Neural progenitor cell (in vitro differentiated cells): ENCODE results near the gene CBR1. TPM values are rescaled to one million over a fixed set of nuclear protein-coding genes. Genes with fewer than 3 reads are reported as not detected.

ENCODE experiments used
- DNase-seq: peaks from one replicate; pipeline ENCODE4 v3.0.0-alpha.2; 2016; ENCODE audit warnings: low spot score
- H2AFZ ChIP-seq: fragments of 200-600 bp; sonication (generic); replicated peaks from 2 replicates; pipeline ENCODE4 v1.6.1; 2016; ENCODE audit warnings: antibody characterized with exemption
- H3F3A ChIP-seq: fragments of 200-600 bp; sonication (generic); 2 replicates; pipeline ENCODE4 v1.6.1; 2016; ENCODE audit warnings: antibody characterized with exemption, low read depth
- H3K27ac ChIP-seq: fragments of 200-600 bp; sonication (generic); 2 replicates; pipeline ENCODE4 v1.5.1; 2016; ENCODE audit warnings: mild to moderate bottlenecking
- H3K27me3 ChIP-seq: fragments of 200-600 bp; sonication (generic); 2 replicates; pipeline ENCODE4 v1.6.1; 2016; ENCODE audit warnings: mild to moderate bottlenecking, moderate library complexity
- H3K36me3 ChIP-seq: fragments of 200-600 bp; sonication (generic); 2 replicates; pipeline ENCODE4 v1.5.1; 2016
- H3K4me1 ChIP-seq: fragments of 200-600 bp; sonication (generic); 2 replicates; pipeline ENCODE4 v1.6.1; 2016; ENCODE audit warnings: mixed run types
- H3K4me2 ChIP-seq: fragments of 200-600 bp; sonication (generic); 2 replicates; pipeline ENCODE4 v1.6.1; 2016
- H3K4me3 ChIP-seq: fragments of 200-600 bp; sonication (generic); 2 replicates; pipeline ENCODE4 v1.5.1; 2016
- H3K79me2 ChIP-seq: fragments of 200-600 bp; sonication (generic); 2 replicates; pipeline ENCODE4 v1.6.1; 2016; ENCODE audit warnings: low read depth
- H3K9ac ChIP-seq: fragments of 200-600 bp; sonication (generic); 2 replicates; pipeline ENCODE4 v1.6.1; 2016
- H3K9me3 ChIP-seq: fragments of 200-600 bp; sonication (generic); 2 replicates; pipeline ENCODE4 v1.5.1; 2016; ENCODE audit warnings: low read depth
- H4K20me1 ChIP-seq: fragments of 200-600 bp; sonication (generic); 2 replicates; pipeline ENCODE4 v1.6.1; 2016; ENCODE audit warnings: low read depth
- H3K27ac Mint-ChIP-seq: 3 replicates; pipeline ENCODE4 v1.8.0; 2021; ENCODE audit warnings: mixed read lengths
- H3K27me3 Mint-ChIP-seq: 2 replicates; pipeline ENCODE4 v1.8.0; 2022; ENCODE audit warnings: low read depth, mild to moderate bottlenecking, inconsistent platforms, moderate library complexity, mixed read lengths; ENCODE audit not compliant: insufficient read depth
- H3K36me3 Mint-ChIP-seq: 3 replicates; pipeline ENCODE4 v1.8.0; 2021; ENCODE audit warnings: mixed read lengths
- H3K4me1 Mint-ChIP-seq: 3 replicates; pipeline ENCODE4 v1.8.0; 2021; ENCODE audit warnings: mixed read lengths
- H3K4me3 Mint-ChIP-seq: 3 replicates; pipeline ENCODE4 v1.8.0; 2021; ENCODE audit warnings: mild to moderate bottlenecking, moderate library complexity, mixed read lengths
- H3K9me3 Mint-ChIP-seq: 3 replicates; pipeline ENCODE4 v1.8.0; 2020; ENCODE audit warnings: mixed read lengths
- EZH2 ChIP-seq: fragments of 200-600 bp; sonication (generic); IDR thresholded peaks from 2 replicates; pipeline ENCODE4 v1.6.1; 2017; ENCODE audit warnings: antibody characterized with exemption, mild to moderate bottlenecking, moderate library complexity
- EZH2phosphoT487 ChIP-seq: fragments of 200-600 bp; sonication (generic); IDR thresholded peaks from 2 replicates; pipeline ENCODE4 v1.6.1; 2017; ENCODE audit warnings: antibody characterized with exemption
- total RNA-seq: library from RNA; depleted of rRNA; stranded (reverse); fragments of >200 nt; gene quantifications from 2 replicates; pipeline ENCODE4 v1.2.3, GENCODE V29; 2015; ENCODE audit warnings: low replicate concordance
- TF ChIP-seq, protein P1 (sequence below): fragments of 200-600 bp; sonication (generic); IDR thresholded peaks from 2 replicates; pipeline ENCODE4 v1.5.1; 2017; ENCODE audit warnings: antibody characterized with exemption, mild to moderate bottlenecking

CBR1 gene
- total RNA-seq, 1 donor from 2014 or later, result 24.9 TPM

DNA sequence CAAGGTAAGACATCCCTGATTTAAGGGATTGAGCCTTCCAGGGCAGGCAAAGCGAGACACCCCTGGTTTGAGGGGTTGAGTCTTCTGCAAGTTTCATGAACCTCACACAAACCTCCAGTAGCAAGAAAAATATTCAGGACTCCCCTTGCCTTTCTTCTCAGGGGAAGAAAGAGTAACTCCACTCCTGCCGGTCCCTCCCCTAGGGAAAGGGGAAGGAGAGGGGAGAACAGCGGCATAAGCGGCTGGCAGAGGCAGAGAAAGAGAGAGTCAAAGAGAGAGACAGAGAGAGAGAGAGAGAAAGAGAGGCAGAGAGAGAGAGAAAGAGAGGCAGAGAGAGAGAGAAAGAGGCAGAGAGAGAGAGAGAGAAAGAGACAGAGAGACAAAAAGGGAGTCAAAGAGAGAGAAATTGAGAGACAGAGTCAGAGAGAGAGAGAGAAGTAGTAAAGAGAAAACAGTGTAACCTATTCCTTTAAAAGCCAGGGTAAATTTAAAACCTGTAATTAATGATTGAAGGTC is 35.6 kb downstream of the CBR1 start:
- H3K36me3 Mint-ChIP-seq, result no peaks in the 10 kb centered on the region
- peaks cover 9% of the 10 kb centered on the region for H3K27me3 Mint-ChIP-seq
- H3K4me3 Mint-ChIP-seq, result no peak overlapping the region
- Histone ChIP-seq H3K4me1 (peaks cover 5% of the 10 kb centered on the region), H3K27ac (no peak overlapping the region), H3K4me2 (peak overlapping the region; percentile 52), H3K27me3 (no peaks in the 10 kb centered on the region), H2AFZ (peak overlapping the region; percentile 66), H3K9me3 (no peaks in the 10 kb centered on the region), H3K79me2 (no peaks in the 10 kb centered on the region), H3K36me3 (no peaks in the 10 kb centered on the region), H4K20me1 (no peaks in the 10 kb centered on the region), H3K4me3 (no peak overlapping the region), H3K9ac (no peak overlapping the region), H3F3A (peaks cover 10% of the 10 kb centered on the region)
- H3K27ac Mint-ChIP-seq, result no peak overlapping the region
- H3K9me3 Mint-ChIP-seq, result peaks cover 4% of the 10 kb centered on the region
- DNase-seq, result no peak
- H3K4me1 Mint-ChIP-seq, result peaks cover 6% of the 10 kb centered on the region
- TF ChIP-seq EZH2phosphoT487, result no peak
- no peak for TF ChIP-seq EZH2

DNA sequence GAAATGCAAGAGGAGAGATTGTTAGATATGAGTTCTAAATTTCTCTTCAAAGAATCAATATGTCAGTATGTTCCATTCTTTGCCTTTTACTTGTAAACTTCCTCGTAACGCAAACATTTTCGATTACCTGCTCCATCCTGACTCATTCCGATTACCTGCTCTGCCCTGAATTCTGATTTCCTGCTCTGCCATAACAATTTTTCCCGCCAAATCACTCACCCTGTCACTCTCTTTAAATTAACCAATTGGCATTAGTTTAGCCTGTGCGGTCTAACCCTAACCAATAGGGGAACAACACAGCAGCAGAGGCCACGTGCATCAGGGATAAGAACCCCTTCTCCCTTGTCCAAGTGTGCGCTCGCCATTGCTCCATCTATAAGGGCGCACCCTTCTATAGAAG is 40.0 kb downstream of the CBR1 start:
- H3F3A ChIP-seq, result peaks cover 5% of the 10 kb centered on the region
- Mint-ChIP-seq H3K4me3 (no peak overlapping the region), H3K9me3 (peaks cover 4% of the 10 kb centered on the region), H3K36me3 (no peaks in the 10 kb centered on the region), H3K4me1 (peaks cover 8% of the 10 kb centered on the region), H3K27ac (no peak overlapping the region), H3K27me3 (peaks cover 10% of the 10 kb centered on the region)
- DNase-seq, result no peak
- no peak overlapping the region for H3K4me2 ChIP-seq
- no peaks in the 10 kb centered on the region for H3K36me3 ChIP-seq
- H3K27me3 ChIP-seq, result no peaks in the 10 kb centered on the region
- H3K9ac ChIP-seq, result no peak overlapping the region
- no peaks in the 10 kb centered on the region for H3K79me2 ChIP-seq
- no peaks in the 10 kb centered on the region for H3K4me1 ChIP-seq
- H3K4me3 ChIP-seq, result no peak overlapping the region
- H3K9me3 ChIP-seq, result no peaks in the 10 kb centered on the region
- TF ChIP-seq EZH2phosphoT487 (no peak), EZH2 (no peak)
- TF ChIP-seq, protein P1, sequence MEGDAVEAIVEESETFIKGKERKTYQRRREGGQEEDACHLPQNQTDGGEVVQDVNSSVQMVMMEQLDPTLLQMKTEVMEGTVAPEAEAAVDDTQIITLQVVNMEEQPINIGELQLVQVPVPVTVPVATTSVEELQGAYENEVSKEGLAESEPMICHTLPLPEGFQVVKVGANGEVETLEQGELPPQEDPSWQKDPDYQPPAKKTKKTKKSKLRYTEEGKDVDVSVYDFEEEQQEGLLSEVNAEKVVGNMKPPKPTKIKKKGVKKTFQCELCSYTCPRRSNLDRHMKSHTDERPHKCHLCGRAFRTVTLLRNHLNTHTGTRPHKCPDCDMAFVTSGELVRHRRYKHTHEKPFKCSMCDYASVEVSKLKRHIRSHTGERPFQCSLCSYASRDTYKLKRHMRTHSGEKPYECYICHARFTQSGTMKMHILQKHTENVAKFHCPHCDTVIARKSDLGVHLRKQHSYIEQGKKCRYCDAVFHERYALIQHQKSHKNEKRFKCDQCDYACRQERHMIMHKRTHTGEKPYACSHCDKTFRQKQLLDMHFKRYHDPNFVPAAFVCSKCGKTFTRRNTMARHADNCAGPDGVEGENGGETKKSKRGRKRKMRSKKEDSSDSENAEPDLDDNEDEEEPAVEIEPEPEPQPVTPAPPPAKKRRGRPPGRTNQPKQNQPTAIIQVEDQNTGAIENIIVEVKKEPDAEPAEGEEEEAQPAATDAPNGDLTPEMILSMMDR, result no peak
- H3K27ac ChIP-seq, result no peak overlapping the region
- no peaks in the 10 kb centered on the region for H4K20me1 ChIP-seq
- no peak overlapping the region for H2AFZ ChIP-seq

DNA sequence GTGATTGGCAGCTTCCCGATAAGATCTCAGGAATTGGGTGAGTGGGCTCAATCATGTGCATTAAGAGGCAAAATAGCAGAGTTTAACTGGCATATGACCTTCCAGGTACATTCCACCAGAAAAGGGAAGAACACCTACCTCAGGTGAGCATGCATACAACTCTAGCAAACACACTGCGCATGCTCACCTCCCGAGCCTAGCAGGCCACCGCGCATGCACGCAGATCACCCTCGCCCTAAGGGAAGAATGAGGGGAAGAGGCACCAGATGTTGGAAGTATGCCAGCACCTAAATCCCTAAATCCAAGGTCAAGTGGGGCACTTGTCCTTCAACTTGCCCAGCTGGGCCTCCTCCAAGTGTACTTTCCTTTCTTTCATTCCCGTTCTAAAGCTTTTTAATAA is 41.4 kb downstream of the CBR1 start:
- DNase-seq, result no peak
- Mint-ChIP-seq H3K4me1 (peaks cover 6% of the 10 kb centered on the region), H3K9me3 (peaks cover 4% of the 10 kb centered on the region), H3K4me3 (no peak overlapping the region), H3K36me3 (no peaks in the 10 kb centered on the region), H3K27me3 (peaks cover 7% of the 10 kb centered on the region), H3K27ac (no peak overlapping the region)
- no peaks in the 10 kb centered on the region for H3K79me2 ChIP-seq
- no peaks in the 10 kb centered on the region for H3K9me3 ChIP-seq
- TF ChIP-seq EZH2 (no peak), EZH2phosphoT487 (no peak)
- TF ChIP-seq, protein P1, result no peak
- no peak overlapping the region for H2AFZ ChIP-seq
- H3K27ac ChIP-seq, result no peak overlapping the region
- H3K4me1 ChIP-seq, result no peaks in the 10 kb centered on the region
- H3K27me3 ChIP-seq, result no peaks in the 10 kb centered on the region
- H3K4me2 ChIP-seq, result no peak overlapping the region
- no peaks in the 10 kb centered on the region for H3F3A ChIP-seq
- H3K9ac ChIP-seq, result no peak overlapping the region
- no peak overlapping the region for H3K4me3 ChIP-seq
- H3K36me3 ChIP-seq, result no peaks in the 10 kb centered on the region
- no peaks in the 10 kb centered on the region for H4K20me1 ChIP-seq

DNA sequence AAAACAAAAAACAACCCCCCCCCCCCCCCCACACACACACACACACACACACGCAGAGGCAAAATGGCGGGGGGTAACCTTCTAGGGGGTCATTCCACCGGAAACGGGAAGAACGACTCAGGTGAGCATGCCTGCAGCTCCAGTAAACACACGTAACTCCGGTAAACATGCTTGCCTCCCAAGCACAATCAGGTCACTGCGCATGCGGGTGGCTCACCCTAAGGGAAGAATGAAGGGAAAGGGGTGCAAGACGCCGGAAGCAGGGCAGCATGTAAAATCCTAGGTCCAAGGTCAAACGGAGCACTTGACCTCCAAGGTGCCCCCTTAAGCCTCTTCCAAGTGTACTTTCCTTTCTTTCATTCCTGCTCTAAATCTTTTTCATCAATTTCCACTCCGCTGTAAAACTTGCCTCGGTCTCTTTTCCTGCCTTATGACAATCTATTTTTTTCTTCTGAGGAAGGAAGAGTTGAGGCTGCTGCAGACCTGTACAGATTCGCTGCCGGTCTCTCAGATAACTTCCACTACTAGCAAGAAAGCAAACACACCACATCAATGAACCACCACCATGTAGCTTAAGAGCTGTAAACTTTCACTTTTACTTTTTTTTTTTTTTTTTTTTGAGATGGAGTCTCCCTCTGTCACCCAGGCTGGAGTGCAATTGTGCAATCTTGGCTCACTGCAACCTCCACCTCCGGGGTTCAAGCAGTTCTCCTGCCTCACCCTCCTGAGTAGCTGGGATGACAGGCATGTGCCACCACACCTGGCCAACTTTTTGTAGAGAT is 44.0 kb downstream of the CBR1 start:
- Histone ChIP-seq H2AFZ (no peak overlapping the region), H4K20me1 (no peaks in the 10 kb centered on the region), H3K9me3 (no peaks in the 10 kb centered on the region), H3K27ac (no peak overlapping the region), H3K36me3 (no peaks in the 10 kb centered on the region), H3F3A (no peaks in the 10 kb centered on the region), H3K9ac (no peak overlapping the region), H3K79me2 (no peaks in the 10 kb centered on the region), H3K27me3 (no peaks in the 10 kb centered on the region), H3K4me1 (no peaks in the 10 kb centered on the region), H3K4me3 (no peak overlapping the region), H3K4me2 (no peak overlapping the region)
- Mint-ChIP-seq H3K9me3 (peaks cover 4% of the 10 kb centered on the region), H3K4me1 (peaks cover 6% of the 10 kb centered on the region), H3K4me3 (no peak overlapping the region), H3K27me3 (peaks cover 6% of the 10 kb centered on the region), H3K27ac (no peak overlapping the region), H3K36me3 (no peaks in the 10 kb centered on the region)
- TF ChIP-seq EZH2phosphoT487, result no peak
- TF ChIP-seq, protein P1, result no peak
- TF ChIP-seq EZH2, result no peak
- DNase-seq, result no peak
